ENCODE measurements around the gene CHID1.
A peak's percentile ranks its signal among the peaks of the same experiment; 100 is the strongest.

Gene CHID1

DNA sequence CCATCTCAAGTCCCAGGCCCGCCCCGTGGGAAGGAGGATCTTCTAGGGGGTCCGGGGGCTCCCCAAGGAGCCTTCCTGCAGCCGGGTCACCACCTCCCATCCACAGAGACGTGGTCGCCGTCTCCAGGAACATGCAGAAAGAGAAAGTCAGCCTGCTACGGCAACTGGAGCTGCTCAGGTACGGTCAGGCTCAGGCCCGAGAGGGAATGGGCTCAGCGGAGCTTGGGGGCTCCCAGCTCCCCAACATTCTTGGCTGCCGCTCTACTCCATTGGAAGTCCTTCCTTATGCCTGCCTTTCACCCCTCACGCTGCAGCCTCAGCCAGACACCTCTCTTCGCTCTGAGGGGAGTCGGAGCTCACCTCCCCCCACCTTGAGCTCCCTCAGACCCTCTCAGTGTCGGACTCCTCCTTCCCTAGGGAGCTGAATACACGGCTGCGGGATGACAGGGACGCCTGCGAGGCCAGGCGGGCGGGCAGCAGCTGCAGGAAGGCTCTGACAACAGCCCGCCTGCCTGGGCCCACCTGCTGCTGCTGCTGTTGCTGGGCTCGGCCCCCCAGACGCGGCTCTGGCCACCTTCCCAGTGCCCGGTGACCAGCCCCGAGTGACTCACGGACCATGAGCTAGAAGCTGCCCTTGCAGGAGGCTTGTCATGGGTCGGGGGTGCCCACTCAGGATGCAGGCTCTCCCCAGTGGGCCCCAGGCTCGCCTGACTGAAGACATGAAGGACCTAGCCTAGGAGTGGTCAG, 79.3 kb downstream of the CHID1 start:
- DNase-seq, result no peak

DNA sequence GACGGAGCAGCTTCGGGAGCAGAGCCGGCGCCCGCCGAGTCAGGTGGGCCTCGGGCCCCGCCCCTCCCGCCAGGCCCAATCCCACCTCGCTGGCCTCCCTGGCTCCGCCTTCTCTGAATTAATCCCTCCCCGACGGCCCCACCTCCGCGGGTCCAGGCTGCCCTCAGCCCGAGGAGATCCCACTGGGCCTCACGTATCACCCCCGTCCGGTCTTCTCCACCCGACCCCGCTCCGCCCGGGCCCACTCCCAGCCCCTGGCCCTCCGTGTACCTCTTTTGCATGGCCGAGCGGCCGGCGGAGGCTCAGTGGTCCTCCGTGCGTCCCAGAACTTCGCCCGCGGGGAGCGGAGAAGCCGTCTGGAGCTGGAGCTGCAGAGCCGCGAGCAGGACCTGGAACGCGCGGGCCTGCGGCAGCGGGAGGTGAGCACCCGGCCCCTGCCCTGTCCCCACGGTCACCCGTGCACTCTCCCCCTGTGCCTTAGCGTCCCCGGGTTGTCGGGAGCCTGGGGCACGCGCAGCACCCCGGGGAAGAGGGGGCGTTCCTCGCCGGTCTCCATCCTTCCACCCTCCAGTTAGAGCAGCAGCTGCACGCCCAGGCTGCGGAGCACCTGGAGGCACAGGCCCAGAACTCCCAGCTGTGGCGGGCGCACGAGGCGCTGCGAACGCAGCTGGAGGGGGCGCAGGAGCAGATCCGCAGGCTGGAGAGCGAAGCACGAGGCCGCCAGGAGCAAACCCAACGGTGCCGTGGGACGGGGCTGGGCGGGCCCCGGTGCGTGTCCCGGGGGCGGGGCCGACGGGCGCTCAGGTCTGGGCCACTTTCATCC, 80.1 kb downstream of the CHID1 start:
- peak in 1 of 2 donors; percentile 48 for DNase-seq

DNA sequence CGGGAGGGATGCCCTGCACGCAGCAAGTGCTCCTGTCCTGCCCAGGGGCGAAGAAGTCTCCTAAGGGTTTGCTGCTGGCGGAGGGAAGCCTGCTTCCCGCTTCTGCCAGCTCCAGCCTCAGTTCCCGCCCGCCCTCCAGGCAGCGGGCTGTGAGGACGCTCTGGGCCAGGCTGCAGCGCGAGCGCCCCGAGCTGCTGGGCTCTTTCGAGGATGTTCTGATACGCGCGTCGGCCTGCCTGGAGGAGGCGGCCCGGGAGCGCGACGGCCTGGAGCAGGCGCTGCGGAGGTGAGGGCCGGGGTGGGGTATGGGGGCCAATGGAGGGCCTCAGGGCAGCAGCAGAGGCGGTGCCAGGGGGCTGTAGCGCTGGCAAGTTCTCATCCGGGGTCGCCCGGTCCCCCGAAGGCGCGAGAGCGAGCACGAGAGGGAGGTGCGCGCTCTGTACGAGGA, 80.7 kb downstream of the CHID1 start:
- DNase-seq, result no peak

DNA sequence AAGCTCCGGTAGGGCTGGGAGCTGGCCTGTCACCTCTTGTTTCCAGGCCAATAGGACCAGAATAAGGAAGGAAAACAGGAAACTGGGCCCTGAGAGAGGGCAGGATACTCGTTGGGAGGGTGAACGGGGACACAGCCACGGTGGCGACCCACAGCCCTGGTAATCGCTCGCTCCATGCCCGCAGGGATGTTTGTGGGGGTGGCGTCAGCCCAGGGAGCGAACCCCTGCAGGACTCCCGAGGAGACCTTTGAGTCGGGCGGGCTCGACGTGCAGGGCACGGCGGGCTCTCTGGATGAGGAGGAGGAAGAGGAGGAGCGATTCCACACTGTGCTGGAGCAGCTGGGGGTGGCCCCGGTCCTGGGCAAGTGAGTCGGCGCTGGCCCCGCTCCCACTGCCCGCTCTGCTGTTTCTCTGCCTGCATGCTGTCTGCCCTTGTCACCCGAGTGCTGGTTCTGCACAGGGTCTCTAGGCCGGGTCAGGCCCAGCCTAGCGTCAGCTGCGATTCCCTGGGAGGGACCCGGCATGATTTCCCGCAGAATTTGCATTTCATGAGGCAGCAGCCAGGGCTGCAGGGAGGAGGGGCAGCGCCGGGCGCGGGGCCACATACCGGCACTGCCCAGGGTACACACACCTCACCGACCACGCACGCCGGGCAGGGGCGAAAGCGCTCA, 81.3 kb downstream of the CHID1 start:
- no peak for DNase-seq

DNA sequence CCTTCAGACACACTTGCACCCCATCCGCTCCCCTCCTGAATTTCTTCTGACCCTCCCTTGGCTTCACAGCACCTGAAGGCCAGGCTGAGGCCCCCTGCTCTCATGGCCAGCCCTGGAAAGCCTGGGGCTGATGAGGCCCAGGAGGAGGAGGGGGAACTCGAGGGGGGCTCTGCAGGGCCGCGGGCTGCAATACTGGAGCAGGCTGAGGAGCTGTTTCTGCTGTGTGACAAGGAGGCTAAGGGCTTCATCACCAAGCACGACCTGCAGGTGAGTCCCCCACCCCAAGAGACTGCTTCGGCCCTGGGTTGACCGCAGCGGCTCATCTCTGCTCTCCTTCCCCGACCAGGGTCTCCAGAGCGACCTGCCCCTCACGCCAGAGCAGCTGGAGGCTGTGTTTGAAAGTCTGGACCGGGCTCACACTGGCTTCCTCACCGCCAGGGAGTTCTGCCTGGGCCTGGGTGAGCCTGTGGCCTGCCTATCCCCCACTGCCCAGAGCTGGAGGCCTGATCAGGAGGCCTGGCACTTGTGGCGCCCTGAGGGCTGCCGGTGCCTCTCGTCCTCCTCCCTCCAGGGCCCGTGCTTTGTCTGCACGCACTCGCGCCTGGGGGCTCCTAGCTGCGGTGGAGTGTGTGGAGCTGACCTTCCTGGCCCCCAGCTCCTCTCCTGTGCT, 82.0 kb downstream of the CHID1 start:
- DNase-seq, result no peak

DNA sequence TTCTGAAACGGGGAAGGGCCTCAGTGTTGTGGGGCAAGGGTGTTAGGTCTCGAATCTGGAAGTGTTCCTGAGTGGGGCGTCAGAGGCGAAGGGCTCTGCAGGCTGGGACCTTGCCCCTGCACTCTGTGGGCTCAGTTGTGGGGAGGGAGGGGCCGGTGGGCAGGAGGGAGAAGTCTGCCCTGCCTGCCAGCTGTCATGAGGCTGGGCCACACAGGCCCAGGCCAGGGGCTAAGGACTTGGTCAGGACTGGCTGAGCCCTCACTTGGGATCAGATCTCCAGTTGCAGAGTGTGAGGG, 82.8 kb downstream of the CHID1 start, which contains the start of gene CRACR2B:
Gene CRACR2B (plus strand): TSS at position 23 of the 296 bp plus-strand sequence. CDS start 689 bp downstream, outside the sequence.
- DNase-seq, result no peak

DNA sequence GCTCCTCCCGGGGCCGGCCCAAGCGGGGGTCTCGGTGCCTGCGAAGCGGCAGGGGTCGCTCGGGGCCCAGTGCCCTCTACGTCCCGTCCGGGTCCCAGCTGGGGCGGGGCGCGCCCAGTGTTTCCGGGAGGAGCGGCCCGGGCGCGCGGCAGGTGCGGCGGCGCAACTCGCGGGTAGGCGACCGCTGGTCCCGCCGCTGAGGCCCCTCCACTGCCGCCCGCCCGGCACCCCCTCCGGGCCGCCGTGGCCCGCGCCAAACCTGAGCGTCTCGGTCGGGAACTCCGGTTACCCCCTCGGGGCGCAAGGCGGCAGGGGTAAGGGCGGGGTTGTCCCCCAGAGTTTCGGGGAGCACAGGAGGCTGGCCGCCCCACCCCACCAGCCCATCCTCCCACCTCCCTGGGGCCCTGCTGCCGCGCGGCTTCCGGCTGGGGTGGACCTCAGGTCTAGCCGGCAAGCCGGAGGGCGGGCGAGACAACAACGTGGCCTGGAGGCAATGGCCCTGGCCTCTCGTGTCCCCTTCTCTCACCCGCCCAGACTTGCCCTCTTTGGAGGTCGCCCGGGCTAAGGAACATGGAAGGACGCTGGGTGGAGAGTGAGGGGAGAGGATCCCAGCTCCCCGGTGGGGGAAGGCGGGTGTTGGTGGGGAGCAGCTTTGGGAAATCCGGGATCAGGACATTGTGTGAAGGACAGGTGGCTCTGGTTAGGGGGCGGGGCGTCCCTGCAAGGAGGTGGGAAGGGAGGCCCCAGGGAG, 83.3 kb downstream of the CHID1 start:
- no peak for DNase-seq

DNA sequence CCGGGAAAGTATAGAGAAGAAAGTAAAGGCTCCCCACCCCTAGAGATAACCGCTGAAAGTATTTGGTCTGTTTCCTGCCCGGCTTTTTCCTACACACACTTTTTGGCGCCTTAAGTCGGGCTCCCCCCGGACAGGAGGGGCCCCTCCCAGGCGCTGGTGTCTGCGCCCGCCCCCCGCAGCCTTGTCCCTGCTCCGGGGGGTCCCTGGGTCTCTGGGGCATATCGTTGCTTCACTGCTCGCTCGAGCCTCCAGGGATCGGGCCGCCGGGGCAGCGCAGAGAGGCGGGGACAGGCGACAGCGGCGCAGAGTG, 83.8 kb downstream of the CHID1 start:
- DNase-seq, result no peak

DNA sequence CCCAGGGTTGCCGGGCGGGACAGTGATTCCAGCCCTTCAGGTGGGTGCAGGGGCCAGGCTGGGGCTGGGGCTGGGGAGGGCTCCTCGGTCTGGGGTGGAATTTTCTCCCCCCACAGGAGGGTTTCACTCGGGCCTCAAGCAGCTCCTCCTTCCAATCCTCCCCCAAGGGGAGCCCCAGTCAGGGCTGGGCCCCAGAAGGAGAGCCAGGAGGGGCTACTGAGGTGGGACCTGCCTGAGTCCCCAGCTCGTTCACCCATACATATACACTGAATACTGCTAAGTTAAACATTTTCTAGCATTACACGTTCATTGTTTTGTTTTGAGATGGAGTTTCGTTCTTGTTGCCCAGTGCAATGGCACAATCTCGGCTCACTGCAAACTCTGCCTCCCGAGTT, 84.4 kb downstream of the CHID1 start:
- no peak for DNase-seq

DNA sequence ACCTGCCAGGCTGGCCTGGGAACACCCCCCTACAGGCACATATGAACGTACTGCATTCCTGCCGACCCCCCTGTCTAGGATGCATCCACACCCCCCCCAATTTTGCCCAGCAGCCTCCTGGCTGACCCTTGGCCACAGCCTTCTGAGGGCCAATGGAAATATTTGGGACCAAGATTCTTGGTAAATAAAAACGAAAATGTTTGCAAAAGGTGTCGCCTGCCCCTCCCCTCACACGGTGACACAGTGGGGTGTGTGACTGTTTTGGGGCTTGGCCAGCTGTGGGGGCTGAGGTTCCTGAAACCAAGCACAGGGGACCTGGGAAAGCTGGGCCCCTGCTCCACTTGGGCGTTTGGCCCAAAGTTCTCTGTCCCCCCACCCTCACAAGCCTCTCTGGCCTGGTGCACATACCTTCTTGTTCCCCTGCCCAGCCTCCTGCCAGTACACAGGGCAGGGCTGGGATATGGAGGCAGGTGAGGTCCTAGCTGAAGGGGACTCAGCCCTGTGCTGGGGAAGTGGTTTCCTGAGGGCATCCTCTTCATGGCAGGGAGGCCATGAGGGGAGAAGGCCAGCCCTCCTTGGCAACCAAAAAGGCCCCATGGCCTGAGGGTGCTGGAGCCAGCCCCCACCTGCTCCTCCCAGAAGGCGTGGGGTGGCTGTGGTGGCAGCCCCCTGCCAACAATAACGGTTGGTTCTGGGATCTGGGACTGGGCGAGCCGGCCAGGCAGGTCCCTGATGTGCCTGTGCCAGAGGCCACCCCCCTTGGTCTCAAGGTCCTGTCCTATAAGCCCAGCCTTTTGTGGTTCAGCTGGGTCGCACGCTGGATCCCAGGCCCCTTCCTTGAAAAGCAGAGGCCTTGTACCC, 85.0 kb downstream of the CHID1 start:
- DNase-seq, result no peak

DNA sequence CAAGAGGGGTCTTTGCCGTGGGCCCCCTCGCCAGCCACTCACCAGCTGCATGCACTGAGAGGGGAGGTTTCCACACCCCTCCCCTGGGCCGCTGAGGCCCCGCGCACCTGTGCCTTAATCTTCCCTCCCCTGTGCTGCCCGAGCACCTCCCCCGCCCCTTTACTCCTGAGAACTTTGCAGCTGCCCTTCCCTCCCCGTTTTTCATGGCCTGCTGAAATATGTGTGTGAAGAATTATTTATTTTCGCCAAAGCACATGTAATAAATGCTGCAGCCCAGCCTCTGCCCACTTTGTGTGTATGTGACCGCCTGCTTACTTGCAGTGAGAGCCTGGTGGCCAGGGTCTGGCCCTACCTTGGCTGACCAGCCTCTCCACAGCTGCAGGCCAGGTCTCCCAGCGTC, 85.7 kb downstream of the CHID1 start:
- no peak for DNase-seq

DNA sequence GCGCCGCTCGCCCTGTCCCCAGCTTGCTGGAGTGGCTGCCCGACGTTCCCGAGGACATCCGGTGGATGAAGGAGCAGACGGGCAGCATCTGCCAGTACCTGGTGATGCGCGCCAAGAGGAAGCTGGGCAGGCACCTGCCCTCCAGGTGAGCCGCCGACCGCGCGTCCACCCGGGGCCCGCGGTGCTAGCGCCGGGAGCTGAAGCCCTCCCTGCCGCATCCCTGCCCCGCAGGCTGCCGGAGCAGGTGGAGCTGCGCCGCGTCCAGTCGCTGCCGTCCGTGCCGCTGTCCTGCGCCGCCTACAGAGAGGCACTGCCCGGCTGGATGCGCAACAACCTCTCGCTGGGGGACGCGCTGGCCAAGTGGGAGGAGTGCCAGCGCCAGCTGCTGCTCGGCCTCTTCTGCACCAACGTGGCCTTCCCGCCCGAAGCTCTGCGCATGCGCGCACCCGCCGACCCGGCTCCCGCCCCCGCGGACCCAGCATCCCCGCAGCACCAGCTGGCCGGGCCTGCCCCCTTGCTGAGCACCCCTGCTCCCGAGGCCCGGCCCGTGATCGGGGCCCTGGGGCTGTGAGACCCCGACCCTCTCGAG, 86.2 kb downstream of the CHID1 start:
- DNase-seq, result no peak

DNA sequence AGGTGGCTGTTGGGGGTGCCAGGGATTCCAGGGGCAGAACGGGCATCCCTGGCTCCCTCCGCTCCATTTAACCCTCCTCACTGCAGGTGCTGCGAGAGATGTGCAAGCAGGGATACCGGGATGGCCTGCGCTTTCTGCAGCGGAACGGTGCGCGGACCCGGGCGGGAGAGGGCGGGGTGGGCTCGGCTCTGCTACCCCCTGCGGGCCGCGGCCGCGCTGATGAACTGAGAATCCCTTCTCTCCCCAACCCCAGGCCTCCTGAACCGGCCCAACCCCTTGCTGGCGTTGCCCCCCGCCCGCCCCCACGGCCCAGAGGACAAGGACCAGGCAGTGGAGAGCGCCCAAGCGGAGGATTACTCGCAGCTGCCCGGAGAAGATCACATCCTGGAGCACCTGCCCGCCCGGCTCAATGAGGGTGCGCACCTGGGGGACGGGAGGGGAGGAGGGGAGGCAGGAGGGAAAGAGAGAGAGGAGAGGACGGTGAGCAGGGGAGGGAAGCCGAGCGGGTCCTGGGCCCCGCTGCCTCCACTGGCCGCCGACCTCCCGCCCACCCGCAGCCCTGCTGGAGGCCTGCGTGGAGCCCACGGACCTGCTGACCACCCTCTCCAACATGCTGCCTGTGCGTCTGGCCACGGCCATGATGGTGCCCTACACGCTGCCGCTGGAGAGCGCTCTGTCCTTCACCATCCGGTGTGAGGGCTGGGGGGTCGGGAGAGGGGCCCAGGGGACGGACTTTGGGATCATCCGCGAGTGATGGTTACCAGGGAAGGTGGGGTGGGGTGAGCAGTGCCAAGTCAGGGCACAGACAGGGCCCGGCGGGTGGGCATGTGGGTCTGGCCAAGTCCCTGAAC, 86.9 kb downstream of the CHID1 start:
- DNase-seq, result no peak

DNA sequence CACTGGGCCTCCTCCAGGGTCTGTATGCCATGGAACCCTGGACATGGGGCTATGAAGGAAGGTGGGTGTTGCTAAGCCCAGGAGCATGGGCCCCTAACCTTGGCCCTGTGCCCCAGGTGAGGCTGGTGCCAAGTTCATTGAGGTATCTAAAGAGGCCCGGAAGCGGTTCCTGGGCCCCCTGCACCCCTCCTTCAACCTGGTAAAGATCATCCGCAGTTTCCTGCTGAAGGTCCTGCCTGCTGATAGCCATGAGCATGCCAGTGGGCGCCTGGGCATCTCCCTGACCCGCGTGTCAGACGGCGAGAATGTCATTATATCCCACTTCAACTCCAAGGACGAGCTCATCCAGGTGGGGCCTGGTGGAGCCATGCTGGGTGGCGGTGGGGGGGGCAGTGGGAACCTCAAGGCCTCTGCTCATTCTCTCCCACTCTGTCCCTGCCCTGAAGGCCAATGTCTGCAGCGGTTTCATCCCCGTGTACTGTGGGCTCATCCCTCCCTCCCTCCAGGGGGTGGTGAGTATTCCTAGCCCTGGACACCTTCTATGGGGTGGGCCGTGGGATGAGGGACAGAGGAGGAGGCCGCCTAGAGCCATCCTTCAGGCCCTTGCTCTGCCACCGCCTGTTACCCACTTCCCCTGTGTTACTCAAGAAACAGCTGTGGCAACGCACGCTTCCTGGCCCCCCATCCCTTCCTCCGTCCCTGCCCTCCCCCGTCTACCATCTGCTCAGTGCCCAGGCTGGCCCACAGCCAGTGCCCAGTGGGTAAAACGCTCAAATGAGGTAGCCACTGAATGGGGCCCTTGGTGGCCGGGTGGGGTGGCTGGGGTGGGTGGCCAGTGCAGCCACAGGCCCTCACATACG, 88.9 kb downstream of the CHID1 start:
- DNase-seq, result no peak

DNA sequence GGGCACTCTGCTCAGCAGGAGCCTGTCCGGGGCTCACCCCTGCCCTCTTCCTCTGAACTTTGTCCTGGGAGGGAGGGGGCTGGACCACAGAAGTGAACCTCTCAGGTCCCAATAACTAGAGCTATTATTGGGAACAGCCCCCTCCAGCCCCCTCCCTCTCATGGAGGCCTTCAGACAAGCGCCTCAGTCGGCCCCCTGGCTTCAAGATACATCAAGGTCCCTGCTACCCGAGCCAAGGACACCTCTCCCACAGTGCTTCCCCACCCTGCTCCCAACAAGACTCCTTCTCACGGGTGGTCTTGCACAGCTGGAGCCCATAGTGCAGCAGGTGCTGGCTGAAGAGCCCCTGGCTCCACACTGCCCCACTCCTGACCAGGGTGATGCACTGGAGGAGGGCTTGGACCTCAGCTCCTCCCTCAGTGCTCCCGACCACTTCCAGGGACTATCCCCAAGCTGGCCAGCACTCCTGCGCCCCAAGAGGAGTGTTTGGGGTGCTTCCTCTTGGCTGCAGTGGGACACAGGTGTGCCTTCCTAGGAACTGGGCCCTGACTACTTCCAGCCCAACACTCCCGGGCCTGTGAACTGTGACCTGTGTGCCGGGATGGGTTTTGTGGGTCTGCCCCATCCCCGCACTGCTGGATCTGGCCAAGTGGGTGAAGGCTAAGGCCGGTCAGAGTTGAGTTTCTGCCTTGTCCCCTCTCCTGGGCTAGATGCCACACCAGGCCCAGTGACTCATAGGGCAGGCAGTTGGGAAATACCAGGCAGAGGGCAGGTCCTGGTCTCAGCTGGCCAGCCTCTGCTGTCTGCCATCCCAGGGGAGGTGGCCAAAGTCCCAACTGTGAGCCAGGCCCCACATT, 89.7 kb downstream of the CHID1 start:
- no peak for DNase-seq

DNA sequence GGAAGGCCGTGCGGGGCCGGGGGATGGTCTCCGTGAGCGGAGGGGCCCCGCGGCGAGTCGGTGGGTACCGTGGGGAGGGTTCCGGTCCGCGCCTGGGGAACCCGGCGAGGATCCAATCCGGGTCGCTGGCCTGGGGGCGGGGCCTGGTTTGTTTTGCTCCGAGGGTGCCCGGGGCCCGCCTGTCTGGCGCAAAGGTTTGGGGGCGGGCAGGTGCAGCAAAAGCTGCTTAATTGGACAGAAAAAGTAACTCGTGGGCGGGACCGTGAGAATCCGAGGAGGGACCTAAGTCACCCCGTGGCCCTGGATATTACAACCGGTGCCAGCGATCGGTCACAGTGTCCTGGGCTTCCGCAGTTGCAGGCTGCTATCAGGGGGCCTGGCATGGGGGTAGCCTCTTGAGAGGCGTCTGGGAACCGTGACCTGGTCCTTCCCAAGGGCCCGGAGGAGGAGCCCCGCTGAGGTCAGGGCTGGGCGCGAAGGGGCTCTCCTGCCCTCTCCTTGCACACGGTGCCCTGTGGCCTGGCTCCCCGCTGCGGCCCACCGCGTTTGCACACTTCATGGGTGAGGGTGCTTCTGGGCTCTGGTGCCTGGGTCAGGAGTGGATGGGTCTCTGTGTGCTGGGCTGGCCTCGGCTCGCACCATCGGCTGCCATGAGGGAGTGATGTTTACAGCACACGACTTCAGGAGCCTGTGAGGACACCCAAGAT, 90.5 kb downstream of the CHID1 start:
- peak; percentile 83 to 87 for DNase-seq

DNA sequence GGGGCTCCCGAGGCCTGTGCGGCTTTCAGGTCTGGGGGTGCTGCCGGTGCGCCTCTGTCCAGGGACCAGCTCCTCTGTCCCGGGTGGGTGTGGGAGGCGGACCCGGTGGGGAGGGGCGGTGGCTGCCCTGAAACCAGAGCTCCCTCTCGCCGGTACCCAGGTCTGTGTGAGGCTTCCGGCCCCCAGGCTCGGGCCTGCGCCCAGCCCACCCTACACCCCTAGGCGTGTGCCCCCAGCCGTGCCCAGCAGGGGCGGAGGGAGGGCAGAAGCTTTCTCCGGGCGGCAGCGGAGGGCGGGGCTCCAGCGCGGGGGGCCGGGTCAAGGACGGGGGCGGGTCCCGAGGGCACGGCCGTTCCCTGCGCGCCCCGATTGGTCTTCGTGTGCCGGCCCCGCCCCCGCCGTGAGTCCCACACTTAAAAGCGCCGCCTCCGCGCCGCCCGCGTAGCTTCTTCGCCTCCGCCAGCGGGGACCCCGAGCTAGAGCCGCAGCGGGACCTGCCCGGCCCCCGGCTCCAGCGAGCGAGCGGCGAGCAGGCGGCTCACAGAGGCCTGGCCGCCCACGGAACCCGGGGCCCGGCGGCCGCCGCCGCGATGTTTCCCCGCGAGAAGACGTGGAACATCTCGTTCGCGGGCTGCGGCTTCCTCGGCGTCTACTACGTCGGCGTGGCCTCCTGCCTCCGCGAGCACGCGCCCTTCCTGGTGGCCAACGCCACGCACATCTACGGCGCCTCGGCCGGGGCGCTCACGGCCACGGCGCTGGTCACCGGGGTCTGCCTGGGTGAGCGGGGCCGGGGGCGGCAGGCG, 91.3 kb downstream of the CHID1 start:
- DNase-seq, result peak; percentile 87 to 92
